Motor neuron (in vitro differentiated cells): ENCODE data around the gene NSMF. TPM values are rescaled to one million over a fixed set of nuclear protein-coding genes. Genes with fewer than 3 reads are reported as not detected.
A peak's percentile ranks its signal among the peaks of the same experiment; 100 is the strongest.

Source experiments
- ATAC-seq, 8 experiments: fragments of 200-7000 bp; cut with Tn5 transposase; replicated peaks in 6 of 8; 2 replicates each; pipeline ENCODE4 v1.8.0; 2021; ENCODE audit warnings: mild to moderate bottlenecking in 8 of 8, moderate library complexity in 8 of 8
- H3K27ac ChIP-seq, 2 donors: fragments of 250-450 bp; sonication (Bioruptor Pico); 2 replicates each; pipeline ENCODE4 v1.9.0; 2021; ENCODE audit warnings: antibody characterized with exemption in 2 of 2, mild to moderate bottlenecking in 2 of 2, moderate library complexity in 1 of 2
- H3K4me1 ChIP-seq, 2 donors: fragments of 250-450 bp; sonication (Bioruptor Pico); replicated peaks in 1 of 2; 2 replicates each; pipeline ENCODE4 v1.6.1; 2021; ENCODE audit warnings: antibody characterized with exemption in 2 of 2, mild to moderate bottlenecking in 2 of 2, moderate library complexity in 1 of 2
- H3K4me3 ChIP-seq, 5 donors: fragments of 250-450 bp; sonication (Bioruptor Pico); 2 replicates each; pipeline ENCODE4 v1.9.0; 2021; ENCODE audit warnings: antibody characterized with exemption in 5 of 5, mild to moderate bottlenecking in 5 of 5, moderate library complexity in 4 of 5
- WGBS, 10 experiments: fragments of 450-650 bp; shearing (Covaris generic); methylation state at CpG; one replicate each; pipeline ENCODE4 v1.0.0; 2022; 5-methylcytosine and 5-hydroxymethylcytosine counted together
- in situ Hi-C, 9 experiments: fragments of 400-800 bp; cut with MboI; loops; one replicate each; pipeline ENCODE4 v1.15.0; 2021; ENCODE audit warnings: low sequenced_read_pairs in 9 of 9, low pct_unique_long_range_greater_than_20kb in 2 of 9; ENCODE audit not compliant: unreplicated experiment in 9 of 9
- total RNA-seq, 8 experiments: library from RNA; unstranded; fragments of 300-600 nt; gene quantifications; 2 replicates each; pipeline versions ENCODE4 v1.2.3 to v1.2.4, GENCODE V29; 2022

NSMF gene
- total RNA-seq, 8 experiments from 2014 or later: 18.0 to 116 (median 26.2) TPM

DNA sequence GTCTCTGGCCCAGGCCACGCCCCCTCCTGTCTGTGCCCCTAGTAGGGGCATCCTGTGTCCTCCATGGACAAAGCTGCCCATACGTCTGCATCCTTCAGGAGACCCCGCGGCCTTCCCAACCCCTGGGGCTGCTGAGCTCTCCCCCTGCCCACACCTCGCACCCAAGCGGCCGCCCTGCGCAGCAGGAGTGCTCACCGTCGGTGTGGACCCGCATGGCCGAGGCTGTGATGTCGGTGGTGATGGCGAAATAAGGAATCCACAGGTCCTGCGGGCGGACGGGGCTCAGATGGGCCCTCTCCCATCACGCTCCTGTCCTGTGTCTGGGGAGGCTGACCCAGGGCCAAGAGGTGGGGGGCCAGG is 4.8 kb upstream of the NSMF start:
- WGBS, 10 experiments: 80 to 85% methylated on average over 2 to 4 of the region's 18 CpGs; no CpG with 5 or more reads in 8 of the 10 experiments
- no peak for ATAC-seq
- Histone ChIP-seq H3K27ac (no peak overlapping the region), H3K4me1 (peaks cover 4 to 7% of the 10 kb centered on the region in 2 donors), H3K4me3 (no peak overlapping the region)
- in situ Hi-C loops: no loop called here

DNA sequence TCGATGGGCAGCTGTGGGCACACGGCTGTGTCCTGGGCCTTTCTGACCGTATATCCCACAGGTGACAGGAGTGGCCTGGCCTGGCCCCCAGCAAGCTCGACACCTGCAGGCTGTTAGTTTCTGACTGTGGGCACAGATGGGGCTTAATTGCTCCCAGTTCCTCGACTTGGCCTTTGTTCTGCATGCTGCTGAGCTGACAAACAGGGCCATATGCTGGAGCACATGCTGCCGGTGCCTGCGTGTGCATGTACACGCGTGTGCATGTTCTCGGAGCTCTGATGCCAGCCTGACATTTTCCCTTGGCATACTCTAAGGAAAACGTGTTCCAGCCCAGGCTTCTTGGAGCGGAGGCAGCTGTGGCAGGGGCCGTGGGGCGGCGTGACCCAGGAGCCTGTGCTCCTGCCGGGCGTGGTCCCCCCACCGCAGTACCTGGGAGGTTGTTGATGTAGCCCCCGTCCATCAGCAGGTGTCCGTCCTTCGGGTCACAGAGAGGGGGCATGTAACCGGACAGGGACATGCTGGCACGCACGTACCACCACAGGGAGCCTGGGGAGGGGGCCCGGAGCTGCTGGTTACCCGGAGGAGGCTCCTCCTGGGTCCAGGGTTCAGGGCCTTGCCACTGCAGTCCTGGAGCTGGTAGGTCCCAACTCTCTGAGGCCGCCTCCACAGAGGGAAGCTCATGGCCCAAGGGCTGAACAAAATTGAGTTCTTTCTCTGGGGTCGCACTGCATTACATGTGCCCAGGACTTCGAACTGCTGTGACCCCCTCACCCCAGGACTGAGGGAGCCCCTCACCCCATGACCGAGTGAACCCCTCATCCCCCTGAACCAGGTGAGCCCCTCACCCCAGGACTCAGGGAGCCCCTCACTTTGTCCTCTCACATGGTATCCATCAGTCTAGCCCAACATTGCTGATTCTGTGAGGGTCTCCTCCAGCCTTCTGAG is 4.1 kb upstream of the NSMF start:
- 40 to 100% (median 85%) methylated on average over 1 to 7 of the region's 30 CpGs; no CpG with 5 or more reads in 6 of the 10 experiments for WGBS, 10 experiments
- H3K27ac ChIP-seq: no peak overlapping the region
- in situ Hi-C loops: no loop called here
- no peak for ATAC-seq
- H3K4me3 ChIP-seq: no peak overlapping the region
- peaks cover 6 to 7% of the 10 kb centered on the region in 2 donors for H3K4me1 ChIP-seq

- no peak overlapping the region for H3K4me3 ChIP-seq
- ATAC-seq: no peak
- no peak overlapping the region for H3K27ac ChIP-seq
- H3K4me1 ChIP-seq: peaks cover 12% of the 10 kb centered on the region in 2 donors
- in situ Hi-C loops: no loop called here
- 80 to 95% methylated on average over 1 to 10 of the region's 25 CpGs; no CpG with 5 or more reads in 8 of the 10 experiments for WGBS, 10 experiments
Measured at GRCh38 chr9:137462396-137462985, 3.4 kb upstream of the NSMF start.

DNA sequence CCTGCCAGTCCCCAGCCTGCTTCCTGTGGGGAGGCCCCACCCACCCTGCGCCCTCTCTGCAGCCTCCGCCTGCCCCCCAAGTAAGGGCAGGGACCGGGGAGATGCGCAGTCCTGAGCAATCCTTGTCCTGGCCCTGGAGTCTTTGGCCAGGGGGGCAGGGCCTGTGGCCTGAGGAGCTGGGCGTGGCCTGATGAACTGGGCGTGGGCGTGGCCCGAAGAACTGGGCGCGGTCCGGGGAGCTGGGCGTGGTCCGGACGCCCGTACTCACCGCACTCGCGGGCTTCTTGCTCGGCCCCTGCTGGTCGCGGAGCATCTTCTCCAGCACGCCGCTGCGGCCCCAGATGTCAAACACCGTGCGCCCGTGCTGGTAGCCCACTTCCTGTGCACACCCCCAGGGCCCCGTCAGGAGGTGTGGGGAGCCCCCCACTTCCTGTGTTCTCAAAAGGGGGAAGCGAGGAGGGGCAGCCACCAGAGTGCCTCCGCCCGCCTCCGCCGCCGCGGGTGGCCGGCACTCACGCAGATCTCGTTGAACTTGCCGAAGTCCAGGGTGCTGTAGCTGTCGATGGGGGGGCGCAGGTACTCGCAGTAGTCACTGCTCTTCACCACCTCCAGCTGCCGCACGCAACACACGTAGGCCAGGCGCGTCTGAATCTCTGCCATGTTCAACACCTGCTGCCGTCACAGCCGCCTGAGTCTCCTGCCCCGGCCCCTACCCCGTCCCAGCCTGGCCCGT is 2.7 kb upstream of the NSMF start:
- in situ Hi-C loops: no loop called here
- Histone ChIP-seq H3K4me1 (peaks cover 12% of the 10 kb centered on the region in 2 donors), H3K4me3 (no peak overlapping the region), H3K27ac (no peak overlapping the region)
- WGBS, 10 experiments: 56 to 90% (median 70%) methylated on average over 1 to 11 of the region's 52 CpGs; no CpG with 5 or more reads in 6 of the 10 experiments
- peak in 2 of 8 experiments; percentile 2 to 14 for ATAC-seq

- in situ Hi-C loops: no loop called here
- Histone ChIP-seq H3K27ac (no peak overlapping the region), H3K4me1 (peaks cover 12% of the 10 kb centered on the region in 2 donors), H3K4me3 (no peak overlapping the region)
- no peak for ATAC-seq
- no CpG with 5 or more reads among the region's 21 CpGs for WGBS, 10 experiments
Measured at GRCh38 chr9:137461316-137461662, 2.2 kb upstream of the NSMF start.

DNA sequence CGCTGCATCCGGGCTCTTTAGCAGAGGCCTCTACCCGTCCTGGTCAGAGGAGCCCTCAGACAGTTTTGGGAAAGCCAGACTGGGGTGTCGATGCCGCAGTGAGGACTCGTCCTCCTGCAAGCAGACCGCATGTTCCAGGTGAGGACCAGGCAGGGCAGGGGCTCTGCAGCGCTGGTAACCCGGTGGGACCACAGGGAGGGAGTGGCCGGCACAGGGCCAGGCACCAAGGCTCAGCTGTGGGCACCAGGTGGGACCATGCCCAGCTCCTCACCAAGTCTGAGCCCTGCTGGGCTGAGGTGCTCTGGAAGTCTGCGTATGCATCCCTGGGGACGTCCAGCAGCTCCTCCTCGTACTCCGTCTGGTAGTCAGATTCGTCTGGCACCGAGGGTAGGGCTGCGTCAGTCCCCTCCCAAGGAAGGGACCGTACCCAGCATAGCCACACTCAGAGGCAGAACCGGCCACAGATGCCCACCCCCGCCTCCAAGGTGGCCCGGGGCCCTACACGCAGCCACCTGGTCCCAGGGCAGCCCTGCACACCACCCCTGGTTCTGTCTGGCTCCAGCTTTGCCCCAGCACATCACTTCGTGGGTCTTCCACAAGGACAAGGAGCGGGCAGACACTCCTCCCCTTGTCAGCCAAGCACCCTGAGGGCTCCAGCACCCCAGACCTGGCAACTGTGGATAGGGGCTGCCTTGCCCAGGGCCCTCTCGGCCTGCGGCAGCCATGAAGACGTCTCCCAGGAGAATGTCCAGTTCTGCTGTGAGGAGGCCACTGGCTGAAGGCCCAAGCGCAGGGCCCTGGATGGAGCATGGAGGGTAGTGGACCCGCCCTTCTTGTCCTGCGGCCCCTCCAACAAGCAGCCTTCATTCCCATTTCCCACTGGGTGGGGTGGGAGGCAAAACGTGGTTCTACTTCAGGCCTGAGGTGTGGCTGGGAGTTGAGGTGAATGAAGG is 1.5 kb upstream of the NSMF start:
- no peak for ATAC-seq
- Histone ChIP-seq H3K4me1 (peaks cover 12% of the 10 kb centered on the region in 2 donors), H3K4me3 (no peak overlapping the region), H3K27ac (no peak overlapping the region)
- WGBS, 10 experiments: 85 to 100% (median 95%) methylated on average over 1 to 6 of the region's 31 CpGs; no CpG with 5 or more reads in 6 of the 10 experiments
- in situ Hi-C loops: no loop called here

DNA sequence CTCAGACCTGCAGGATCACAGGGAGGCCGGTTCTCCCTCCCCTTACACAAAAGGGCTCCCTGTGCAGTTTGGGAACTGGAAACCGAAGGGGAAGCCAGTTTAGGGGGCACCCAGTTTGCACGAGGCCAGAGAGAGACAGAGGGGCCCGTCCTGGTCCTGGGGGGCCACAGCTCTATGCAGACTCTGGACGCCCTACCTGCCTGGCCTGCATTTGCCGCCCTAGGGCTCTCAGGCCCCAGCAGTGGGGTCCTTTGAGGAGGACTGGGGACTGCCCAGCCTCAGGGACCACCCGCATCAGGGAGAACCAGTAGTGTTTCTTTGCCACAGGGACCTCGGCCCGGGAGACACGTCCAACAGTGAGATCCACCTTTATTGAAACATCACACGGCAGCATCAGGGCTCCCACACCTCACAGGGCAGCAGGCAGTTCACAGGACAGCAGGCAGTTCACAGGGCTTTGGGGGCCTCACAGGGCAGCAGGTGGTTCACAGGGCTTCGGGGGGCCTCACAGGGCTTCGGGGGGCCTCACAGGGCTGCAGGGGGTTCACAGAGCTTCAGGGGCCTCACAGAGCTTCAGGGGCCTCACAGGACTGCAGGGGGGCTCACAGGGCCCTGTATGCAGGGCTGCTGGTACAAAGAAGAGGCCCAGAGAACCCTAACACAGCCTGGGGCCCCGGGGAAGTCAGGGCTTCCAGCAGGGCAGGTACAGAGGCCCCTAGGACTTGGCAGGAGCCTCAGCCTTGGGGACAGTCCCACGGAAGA is 648 bp upstream of the NSMF start:
- 7 to 100% (median 55%) methylated on average over 1 to 3 of the region's 15 CpGs; no CpG with 5 or more reads in 6 of the 10 experiments for WGBS, 10 experiments
- peak in 2 of 8 experiments; percentile 1 for ATAC-seq
- Histone ChIP-seq H3K27ac (no peak overlapping the region), H3K4me3 (peak overlapping the region; percentile 55 to 99 (median 88)), H3K4me1 (peaks cover 17% of the 10 kb centered on the region in 2 donors)
- in situ Hi-C loops: no loop called here

- 0% methylated on average over 5 of the region's 88 CpGs; no CpG with 5 or more reads in 9 of the 10 experiments for WGBS, 10 experiments
- peak overlapping the region; percentile 55 to 99 (median 88) for H3K4me3 ChIP-seq
- peak overlapping the region in 1 of 2 donors; percentile 51 for H3K27ac ChIP-seq
- in situ Hi-C loops: no loop called here
- peaks cover 23 to 24% of the 10 kb centered on the region in 2 donors for H3K4me1 ChIP-seq
- peak; percentile 45 to 70 (median 53) for ATAC-seq
Measured at GRCh38 chr9:137458194-137459151, 661 bp downstream of the NSMF start.

DNA sequence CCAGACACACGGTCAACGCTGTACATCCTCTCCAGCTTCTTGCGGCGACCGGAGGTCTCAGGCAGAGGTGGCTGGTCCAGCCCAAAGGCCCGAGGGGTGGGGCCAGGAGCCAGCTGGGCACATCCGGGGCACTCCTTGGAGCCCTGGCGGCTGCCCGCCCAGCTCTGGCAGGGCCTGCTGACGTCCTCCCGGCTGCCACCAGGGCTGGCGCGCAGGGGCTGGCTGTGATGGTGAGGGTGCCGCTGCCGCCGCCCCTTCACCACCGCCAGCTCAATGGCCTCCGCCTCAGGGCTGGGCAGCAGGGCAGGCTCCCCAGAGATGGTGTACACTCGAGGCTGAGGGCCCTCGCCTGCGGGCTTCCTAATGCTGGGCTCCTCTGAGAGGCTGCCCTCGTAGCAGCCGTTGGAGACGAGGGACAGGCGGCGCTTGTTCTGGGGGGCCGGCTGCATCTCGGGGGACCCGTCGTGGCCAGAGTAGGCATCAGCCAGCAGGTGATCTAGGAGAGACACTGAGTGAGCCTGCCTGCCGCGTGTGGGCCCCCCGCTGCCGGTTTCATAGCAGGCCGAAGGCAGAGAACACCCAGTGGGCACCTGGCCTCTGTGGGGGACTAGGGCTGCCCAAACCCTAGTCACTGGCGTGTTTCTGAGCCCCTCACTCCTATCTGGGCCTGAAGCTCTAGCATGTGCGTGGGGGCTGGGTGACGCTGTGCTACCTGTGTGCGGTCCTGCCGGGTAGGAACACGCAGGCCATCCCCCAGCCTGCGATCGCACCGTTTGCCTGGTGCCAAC is 1.5 kb downstream of the NSMF start:
- H3K27ac ChIP-seq: no peak overlapping the region
- 93 to 100% (median 100%) methylated on average over 1 to 7 of the region's 44 CpGs; no CpG with 5 or more reads in 7 of the 10 experiments for WGBS, 10 experiments

GRCh38 chr9:137456864-137457405 is 2.2 kb downstream of the NSMF start:
- in situ Hi-C loops: no loop called here
- Histone ChIP-seq H3K27ac (no peak overlapping the region), H3K4me1 (peaks cover 23 to 29% of the 10 kb centered on the region in 2 donors), H3K4me3 (no peak overlapping the region)
- WGBS, 10 experiments: 86 to 100% (median 95%) methylated on average over 2 to 4 of the region's 10 CpGs; no CpG with 5 or more reads in 4 of the 10 experiments
- ATAC-seq: no peak

More for the DNA sequence above, 1.5 kb downstream of the NSMF start:
- in situ Hi-C loops: no loop called here
- ATAC-seq: no peak
- Histone ChIP-seq H3K4me1 (peaks cover 23 to 29% of the 10 kb centered on the region in 2 donors), H3K4me3 (peak overlapping the region; percentile 55 to 99 (median 88))
